GM23338 (cell line): ENCODE results near the gene CDR2L. TPM values are rescaled to one million over a fixed set of nuclear protein-coding genes. Genes with fewer than 3 reads are reported as not detected.

ENCODE experiments used
- ATAC-seq: fragments of 200-7000 bp; cut with Tn5 transposase; 3 replicates; pipeline ENCODE4 v1.9.1; 2020
- DNase-seq: peaks from one replicate; pipeline ENCODE4 v3.0.0-alpha.2; 2015; ENCODE audit warnings: low spot score
- H2AFZ ChIP-seq: fragments of 200-600 bp; sonication (generic); 2 replicates; pipeline ENCODE4 v1.8.0; 2016; ENCODE audit warnings: antibody characterized with exemption, mild to moderate bottlenecking, moderate library complexity
- H3F3A ChIP-seq: fragments of 200-600 bp; sonication (generic); replicated peaks from 2 replicates; pipeline ENCODE4 v1.8.0; 2017; ENCODE audit warnings: antibody characterized with exemption, mixed run types, low read depth
- H3K27ac ChIP-seq: fragments of 200-600 bp; sonication (generic); 2 replicates; pipeline ENCODE4 v1.6.1; 2016; ENCODE audit warnings: low read depth
- H3K27me3 ChIP-seq: fragments of 200-600 bp; sonication (generic); 2 replicates; pipeline ENCODE4 v1.8.0; 2016; ENCODE audit warnings: mild to moderate bottlenecking, mixed run types, moderate library complexity; ENCODE audit not compliant: insufficient read depth
- H3K36me3 ChIP-seq: fragments of 200-600 bp; sonication (generic); 2 replicates; pipeline ENCODE4 v1.8.0; 2016; ENCODE audit warnings: mild to moderate bottlenecking; ENCODE audit not compliant: insufficient read depth
- H3K4me1 ChIP-seq: fragments of 200-600 bp; sonication (generic); 2 replicates; pipeline ENCODE4 v1.8.0; 2016; ENCODE audit warnings: mild to moderate bottlenecking, moderate library complexity; ENCODE audit not compliant: insufficient read depth
- H3K4me2 ChIP-seq: fragments of 200-600 bp; sonication (generic); 2 replicates; pipeline ENCODE4 v1.7.1; 2017; ENCODE audit warnings: mixed run types
- H3K4me3 ChIP-seq: fragments of 200-600 bp; sonication (generic); 2 replicates; pipeline ENCODE4 v1.6.1; 2016; ENCODE audit warnings: mixed run types
- H3K79me2 ChIP-seq: fragments of 200-600 bp; sonication (generic); replicated peaks from 2 replicates; pipeline ENCODE4 v1.8.0; 2017; ENCODE audit warnings: mild to moderate bottlenecking; ENCODE audit not compliant: insufficient read depth
- H3K9me2 ChIP-seq: fragments of 200-600 bp; sonication (generic); 2 replicates; pipeline ENCODE4 v1.8.0; 2017; ENCODE audit not compliant: insufficient read depth
- H4K20me1 ChIP-seq: fragments of 200-600 bp; sonication (generic); replicated peaks from 2 replicates; pipeline ENCODE4 v1.8.0; 2017; ENCODE audit warnings: mild to moderate bottlenecking; ENCODE audit not compliant: insufficient read depth
- H3K27ac Mint-ChIP-seq: 2 replicates; pipeline ENCODE4 v1.8.0; 2020; ENCODE audit warnings: inconsistent platforms, mild to moderate bottlenecking, moderate library complexity, mixed read lengths
- H3K27me3 Mint-ChIP-seq: 3 replicates; pipeline ENCODE4 v1.8.0; 2022; ENCODE audit warnings: low read depth, mild to moderate bottlenecking, moderate library complexity, mixed read lengths, inconsistent platforms; ENCODE audit not compliant: insufficient read depth, poor library complexity
- H3K36me3 Mint-ChIP-seq: 3 replicates; pipeline ENCODE4 v1.8.0; 2021; ENCODE audit warnings: low read depth, mild to moderate bottlenecking, inconsistent platforms, moderate library complexity, mixed read lengths
- H3K4me1 Mint-ChIP-seq: 3 replicates; pipeline ENCODE4 v1.8.0; 2020; ENCODE audit warnings: mild to moderate bottlenecking, inconsistent platforms, mixed read lengths
- H3K4me3 Mint-ChIP-seq: 3 replicates; pipeline ENCODE4 v1.8.0; 2021; ENCODE audit warnings: moderate library complexity, mild to moderate bottlenecking, inconsistent platforms, mixed read lengths
- H3K9me3 Mint-ChIP-seq: 3 replicates; pipeline ENCODE4 v1.8.0; 2020; ENCODE audit warnings: moderate library complexity, mild to moderate bottlenecking, inconsistent platforms, mixed read lengths
- CREB1 ChIP-seq: fragments of 250-450 bp; sonication (Bioruptor Pico); IDR thresholded peaks from 2 replicates; pipeline ENCODE4 v1.5.0; 2020; ENCODE audit warnings: low read depth, mild to moderate bottlenecking, moderate library complexity
- EZH2 ChIP-seq: fragments of 200-600 bp; sonication (generic); IDR thresholded peaks from one replicate; pipeline ENCODE4 v1.8.0; 2017; ENCODE audit warnings: antibody characterized with exemption, mild to moderate bottlenecking, low read depth; ENCODE audit not compliant: unreplicated experiment
- EZH2phosphoT487 ChIP-seq: fragments of 200-600 bp; sonication (generic); IDR thresholded peaks from one replicate; pipeline ENCODE4 v1.8.1; 2018; ENCODE audit warnings: antibody characterized with exemption; ENCODE audit not compliant: unreplicated experiment
- JUNB ChIP-seq: IDR thresholded peaks from one replicate; pipeline ENCODE4 v1.6.1; 2016; ENCODE audit warnings: antibody characterized with exemption; ENCODE audit not compliant: unreplicated experiment
- NANOG ChIP-seq: IDR thresholded peaks from 2 replicates; pipeline ENCODE4 v1.6.1; 2016; ENCODE audit warnings: antibody characterized with exemption, borderline replicate concordance
- POLR2AphosphoS5 ChIP-seq: IDR thresholded peaks from 2 replicates; pipeline ENCODE4 v1.6.1; 2016; ENCODE audit warnings: antibody characterized with exemption, low read depth
- REST ChIP-seq: IDR thresholded peaks from one replicate; pipeline ENCODE4 v1.6.1; 2018; ENCODE audit warnings: antibody characterized with exemption; ENCODE audit not compliant: unreplicated experiment
- STAT1 ChIP-seq: IDR thresholded peaks from one replicate; pipeline ENCODE4 v1.6.1; 2016; ENCODE audit warnings: antibody characterized with exemption; ENCODE audit not compliant: unreplicated experiment
- ZNF114 ChIP-seq: fragments of 250-450 bp; sonication (Bioruptor Pico); IDR thresholded peaks from 2 replicates; pipeline ENCODE4 v1.5.0; 2020; ENCODE audit warnings: mild to moderate bottlenecking, moderate library complexity
- ZNF331 ChIP-seq: fragments of 250-450 bp; sonication (Bioruptor Pico); IDR thresholded peaks from 2 replicates; pipeline ENCODE4 v1.5.0; 2020; ENCODE audit warnings: low read depth, mild to moderate bottlenecking, moderate library complexity
- ZNF462 ChIP-seq: fragments of 250-450 bp; sonication (Bioruptor Pico); IDR thresholded peaks from 2 replicates; pipeline ENCODE4 v1.5.0; 2020; ENCODE audit warnings: mild to moderate bottlenecking, moderate library complexity
- polyA plus RNA-seq: library from polyadenylated mRNA; unstranded; fragments of >200 nt; fragmentation: Nextera tagmentation; extraction: Ambion mirVana; gene quantifications from 2 replicates; pipeline ENCODE4 v1.2.1, GENCODE V29; 2016
- total RNA-seq: library from RNA; depleted of rRNA; stranded (reverse); fragments of >200 nt; shearing (Covaris generic); gene quantifications from 2 replicates; pipeline ENCODE4 v1.2.3, GENCODE V29; 2014
- TF ChIP-seq, protein P1 (sequence below), 2 experiments: fragments of 200-600 bp in 1 of 2; sonication (generic) in 1 of 2; conservative IDR thresholded peaks; 2 replicates each; pipeline versions ENCODE4 v1.5.1 to v1.6.1; 2016 to 2017; ENCODE audit warnings: antibody characterized with exemption in 2 of 2, low read depth in 2 of 2, mild to moderate bottlenecking in 2 of 2, moderate library complexity in 1 of 2
- TF ChIP-seq, protein P2 (sequence below): IDR thresholded peaks from 2 replicates; pipeline ENCODE4 v1.6.1; 2016; ENCODE audit warnings: antibody characterized with exemption

Gene CDR2L
- total and polyA plus RNA-seq, 2 experiments from 2014 or later: 17.7 to 35.8 TPM

- Histone ChIP-seq H3K27me3 (no peaks in the 10 kb centered on the region), H3K4me3 (no peak overlapping the region), H3K36me3 (peaks cover 28% of the 10 kb centered on the region), H3K4me2 (no peak overlapping the region), H3K79me2 (peaks cover 44% of the 10 kb centered on the region), H3K9me2 (no peaks in the 10 kb centered on the region), H3F3A (peaks cover 38% of the 10 kb centered on the region), H3K27ac (no peak overlapping the region), H3K4me1 (peaks cover 11% of the 10 kb centered on the region), H4K20me1 (peaks cover 18% of the 10 kb centered on the region), H2AFZ (no peak overlapping the region)
- no peak for ATAC-seq
- H3K27ac Mint-ChIP-seq: no peak overlapping the region
- TF ChIP-seq REST: no peak
- TF ChIP-seq CREB1 (CRISPR knock-in tag): no peak
- TF ChIP-seq STAT1: no peak
- TF ChIP-seq ZNF462 (CRISPR knock-in tag): no peak
- TF ChIP-seq ZNF331 (CRISPR knock-in tag): no peak
- no peak for TF ChIP-seq NANOG
- no peak for TF ChIP-seq EZH2
- TF ChIP-seq, protein P1, sequence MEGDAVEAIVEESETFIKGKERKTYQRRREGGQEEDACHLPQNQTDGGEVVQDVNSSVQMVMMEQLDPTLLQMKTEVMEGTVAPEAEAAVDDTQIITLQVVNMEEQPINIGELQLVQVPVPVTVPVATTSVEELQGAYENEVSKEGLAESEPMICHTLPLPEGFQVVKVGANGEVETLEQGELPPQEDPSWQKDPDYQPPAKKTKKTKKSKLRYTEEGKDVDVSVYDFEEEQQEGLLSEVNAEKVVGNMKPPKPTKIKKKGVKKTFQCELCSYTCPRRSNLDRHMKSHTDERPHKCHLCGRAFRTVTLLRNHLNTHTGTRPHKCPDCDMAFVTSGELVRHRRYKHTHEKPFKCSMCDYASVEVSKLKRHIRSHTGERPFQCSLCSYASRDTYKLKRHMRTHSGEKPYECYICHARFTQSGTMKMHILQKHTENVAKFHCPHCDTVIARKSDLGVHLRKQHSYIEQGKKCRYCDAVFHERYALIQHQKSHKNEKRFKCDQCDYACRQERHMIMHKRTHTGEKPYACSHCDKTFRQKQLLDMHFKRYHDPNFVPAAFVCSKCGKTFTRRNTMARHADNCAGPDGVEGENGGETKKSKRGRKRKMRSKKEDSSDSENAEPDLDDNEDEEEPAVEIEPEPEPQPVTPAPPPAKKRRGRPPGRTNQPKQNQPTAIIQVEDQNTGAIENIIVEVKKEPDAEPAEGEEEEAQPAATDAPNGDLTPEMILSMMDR (conservative IDR thresholded peaks at IDR 0.05; ENCODE audit: low read depth in 2 of 2): no peak
- no peak for TF ChIP-seq JUNB
- no peak for TF ChIP-seq POLR2AphosphoS5
- no peak for TF ChIP-seq ZNF114 (CRISPR knock-in tag)
- TF ChIP-seq, protein P2, sequence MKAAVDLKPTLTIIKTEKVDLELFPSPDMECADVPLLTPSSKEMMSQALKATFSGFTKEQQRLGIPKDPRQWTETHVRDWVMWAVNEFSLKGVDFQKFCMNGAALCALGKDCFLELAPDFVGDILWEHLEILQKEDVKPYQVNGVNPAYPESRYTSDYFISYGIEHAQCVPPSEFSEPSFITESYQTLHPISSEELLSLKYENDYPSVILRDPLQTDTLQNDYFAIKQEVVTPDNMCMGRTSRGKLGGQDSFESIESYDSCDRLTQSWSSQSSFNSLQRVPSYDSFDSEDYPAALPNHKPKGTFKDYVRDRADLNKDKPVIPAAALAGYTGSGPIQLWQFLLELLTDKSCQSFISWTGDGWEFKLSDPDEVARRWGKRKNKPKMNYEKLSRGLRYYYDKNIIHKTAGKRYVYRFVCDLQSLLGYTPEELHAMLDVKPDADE: no peak
- no peak for TF ChIP-seq EZH2phosphoT487
- no peak overlapping the region for H3K4me3 Mint-ChIP-seq
- H3K9me3 Mint-ChIP-seq: no peaks in the 10 kb centered on the region
- DNase-seq: no peak
- peaks cover 14% of the 10 kb centered on the region for H3K27me3 Mint-ChIP-seq
- H3K4me1 Mint-ChIP-seq: peaks cover 15% of the 10 kb centered on the region
- H3K36me3 Mint-ChIP-seq: peaks cover 64% of the 10 kb centered on the region
Measured at GRCh38 chr17:75049706-75050105, 62.3 kb downstream of the CDR2L start.
